HuH-7.5 (cell line): ENCODE measurements around the gene PET117.
A peak's percentile ranks its signal among the peaks of the same experiment; 100 is the strongest.
"Not testable (repeated sequence)": the region's sequence is repeated elsewhere in the genome, so short reads cannot be mapped to it uniquely, and the experiment has no call there.

ENCODE experiments used
- DNase-seq: peaks from one replicate; pipeline ENCODE4 v3.0.0; 2011; ENCODE audit warnings: low spot score

Gene PET117

GRCh38 chr20:18137412-18138265 lies at the start of gene PET117, which contains the start of gene KAT14:
PET117 (plus strand) TSS chr20:18137863; CDS start chr20:18137956, 93 bp downstream.
KAT14 (plus strand) TSS chr20:18137863; CDS start chr20:18142661, 4,798 bp downstream.
- DNase-seq, result peak; percentile 67

GRCh38 chr20:18088298-18088697 lies 49.4 kb upstream of the PET117 start:
- not testable (repeated sequence) for DNase-seq

- DNase-seq, result not testable (repeated sequence)
Observed at GRCh38 chr20:18088841-18089240, 48.8 kb upstream of the PET117 start.

- DNase-seq, result no peak
Observed at GRCh38 chr20:18090044-18090443, 47.6 kb upstream of the PET117 start.

GRCh38 chr20:18090477-18090876 lies 47.2 kb upstream of the PET117 start:
- no peak for DNase-seq

GRCh38 chr20:18091623-18092022 lies 46.0 kb upstream of the PET117 start:
- no peak for DNase-seq

- DNase-seq, result no peak
Observed at GRCh38 chr20:18092890-18093289, 44.8 kb upstream of the PET117 start.

GRCh38 chr20:18093388-18093787 lies 44.3 kb upstream of the PET117 start:
- no peak for DNase-seq

- no peak for DNase-seq
Observed at GRCh38 chr20:18094191-18094590, 43.5 kb upstream of the PET117 start.

GRCh38 chr20:18100569-18100968 lies 37.1 kb upstream of the PET117 start:
- DNase-seq, result not testable (repeated sequence)

- DNase-seq, result no peak
Observed at GRCh38 chr20:18101125-18101810, 36.4 kb upstream of the PET117 start.

- DNase-seq, result no peak
Observed at GRCh38 chr20:18103497-18103896, 34.2 kb upstream of the PET117 start.

- DNase-seq, result no peak
Observed at GRCh38 chr20:18108326-18108725, 29.3 kb upstream of the PET117 start.

GRCh38 chr20:18128574-18128973 lies 9.1 kb upstream of the PET117 start:
- DNase-seq, result not testable (repeated sequence)

- no peak for DNase-seq
Observed at GRCh38 chr20:18132663-18133062, 5.0 kb upstream of the PET117 start.

GRCh38 chr20:18133962-18134361 lies 3.7 kb upstream of the PET117 start:
- no peak for DNase-seq

- no peak for DNase-seq
Observed at GRCh38 chr20:18138266-18138582, 561 bp downstream of the PET117 start.

- DNase-seq, result no peak
Observed at GRCh38 chr20:18138639-18139583, 1.2 kb downstream of the PET117 start.

GRCh38 chr20:18139832-18140231 lies 2.2 kb downstream of the PET117 start:
- DNase-seq, result no peak

GRCh38 chr20:18144541-18145099 lies 7.0 kb downstream of the PET117 start:
- DNase-seq, result peak; percentile 72

- DNase-seq, result no peak
Observed at GRCh38 chr20:18154342-18154741, 16.7 kb downstream of the PET117 start.

- no peak for DNase-seq
Observed at GRCh38 chr20:18156045-18156444, 18.4 kb downstream of the PET117 start.
